Heart left ventricle (tissue), 16 donors: Measurements from ENCODE around the gene B4GALT5. TPM values are rescaled to one million over a fixed set of nuclear protein-coding genes. Genes with fewer than 3 reads are reported as not detected.
A peak's percentile ranks its signal among the peaks of the same experiment; 100 is the strongest.

Experiments used
- ATAC-seq, 4 donors: fragments of 200-7000 bp; cut with Tn5 transposase; one replicate each; pipeline ENCODE4 v1.9.1; 2020 to 2022; ENCODE audit warnings: moderate library complexity in 4 of 4, mild to moderate bottlenecking in 3 of 4, moderate number of reproducible peaks in 1 of 4
- DNase-seq, 5 donors: peaks; one replicate each; pipeline ENCODE4 v3.0.0-alpha.2; 2020
- H3K27ac ChIP-seq, 12 donors: fragments of 200-600 bp; sonication (generic) in 4 of 12; one replicate each; pipeline versions ENCODE4 v1.5.0 to v1.8.0; 2016 to 2022; ENCODE audit warnings: mild to moderate bottlenecking in 2 of 12
- H3K27me3 ChIP-seq, 9 donors: fragments of 200-600 bp; sonication (generic) in 2 of 9; one replicate each; pipeline versions ENCODE4 v1.5.1 to v1.8.0; 2016 to 2022; ENCODE audit warnings: mild to moderate bottlenecking in 3 of 9
- H3K36me3 ChIP-seq, 9 donors: fragments of 200-600 bp; sonication (generic) in 2 of 9; one replicate each; pipeline versions ENCODE4 v1.5.0 to v1.8.0; 2018 to 2022; ENCODE audit warnings: mild to moderate bottlenecking in 2 of 9
- H3K4me1 ChIP-seq, 12 donors: fragments of 200-600 bp; sonication (generic) in 4 of 12; one replicate each; pipeline versions ENCODE4 v1.5.0 to v1.8.0; 2016 to 2022; ENCODE audit warnings: mild to moderate bottlenecking in 3 of 12
- H3K4me3 ChIP-seq, 12 donors: fragments of 200-600 bp; sonication (generic) in 4 of 12; one replicate each; pipeline versions ENCODE4 v1.5.0 to v1.8.0; 2017 to 2022; ENCODE audit warnings: mild to moderate bottlenecking in 9 of 12, moderate library complexity in 4 of 12
- H3K9me3 ChIP-seq, 12 donors: fragments of 200-600 bp; sonication (generic) in 4 of 12; one replicate each; pipeline versions ENCODE4 v1.5.0 to v1.8.0; 2016 to 2022; ENCODE audit warnings: mild to moderate bottlenecking in 1 of 12
- POLR2A ChIP-seq, 2 donors: fragments of 450-650 bp; IDR thresholded peaks; one replicate each; pipeline ENCODE4 v1.6.1; 2017; ENCODE audit warnings: antibody characterized with exemption in 2 of 2, mild to moderate bottlenecking in 2 of 2, moderate library complexity in 2 of 2
- WGBS, 4 donors: extraction: QIAGEN DNeasy Blood & Tissue Kit in 2 of 4; methylation state at CpG; one replicate each; pipeline versions ENCODE4 v1.1.5 to v1.1.7; 2013 to 2018; 5-methylcytosine and 5-hydroxymethylcytosine counted together
- intact Hi-C, 10 donors: fragments of 100-400 bp; cut with DNase I; formaldehyde crosslinking; loops; one replicate each; pipeline versions ENCODE4 v1.11.1 to v1.14.2; 2022
- polyA plus RNA-seq, 2 donors: library from polyadenylated mRNA; stranded (reverse); fragments of 200-250 nt; gene quantifications; one replicate each; pipeline ENCODE4 v1.2.3, GENCODE V29; 2013
- total RNA-seq, 9 donors: library from RNA; depleted of rRNA in 2 of 9; stranded (reverse); fragments of >200 nt in 2 of 9; fragmentation: NEBNext Ultra II Directional in 3 of 9; extraction: Animal tissue kit (Norgen Biotek cat#: 25700) in 3 of 9; gene quantifications; one replicate each; pipeline versions ENCODE4 v1.1.0 to v1.2.4, GENCODE V29; 2016 to 2023
- TF ChIP-seq, protein P1 (sequence below), 12 donors: fragments of 200-600 bp; sonication (generic) in 4 of 12; IDR thresholded peaks; one replicate each; pipeline versions ENCODE4 v1.5.0 to v1.8.0; 2018 to 2022; ENCODE audit warnings: antibody characterized with exemption in 12 of 12, mild to moderate bottlenecking in 5 of 12
- donor health status: ischemic (EF 13 %, LVEDD 7.1; RV severe dilation, severe dysfunction).
- donor health status: healthy with polysubstance abuse.
- donor health status: DM: no; HTN: yes; CAD: no.
- donor health status: DM: no; HTN: no; CAD: no.
- donor health status: ischemic (EF 25% LVEDD 6.9; RV normal size, moderate dysfunction).
- donor health status: ischemic (EF 25% LVEDD 5.7; RV mildly dilated, moderate dysfunction).
- donor health status: healthy.
- donor health status: DM: yes; HTN: yes; CAD: no.
- donor health status: ischemic (EF 35%, LVEDD 5.7; RV mildly dilated, moderate dysfunction).
- donor health status: nonischemic (EF 11% LVEDD 7.7; RV severe dilation, severe dysfunction).
- donor health status: DM: yes; HTN: yes; CAD: no.
- donor health status: PGD.
- donor health status: ischemic (EF 29% LVEDD 5.4; RV normal size, mild dysfunction).
- donor health status: nonischemic (EF 23%, LVEDD 6.1; RV moderate dilation, normal function).

The B4GALT5 gene
- total and polyA plus RNA-seq, 11 donors, result 7.0 to 60.4 (median 29.3) TPM

DNA sequence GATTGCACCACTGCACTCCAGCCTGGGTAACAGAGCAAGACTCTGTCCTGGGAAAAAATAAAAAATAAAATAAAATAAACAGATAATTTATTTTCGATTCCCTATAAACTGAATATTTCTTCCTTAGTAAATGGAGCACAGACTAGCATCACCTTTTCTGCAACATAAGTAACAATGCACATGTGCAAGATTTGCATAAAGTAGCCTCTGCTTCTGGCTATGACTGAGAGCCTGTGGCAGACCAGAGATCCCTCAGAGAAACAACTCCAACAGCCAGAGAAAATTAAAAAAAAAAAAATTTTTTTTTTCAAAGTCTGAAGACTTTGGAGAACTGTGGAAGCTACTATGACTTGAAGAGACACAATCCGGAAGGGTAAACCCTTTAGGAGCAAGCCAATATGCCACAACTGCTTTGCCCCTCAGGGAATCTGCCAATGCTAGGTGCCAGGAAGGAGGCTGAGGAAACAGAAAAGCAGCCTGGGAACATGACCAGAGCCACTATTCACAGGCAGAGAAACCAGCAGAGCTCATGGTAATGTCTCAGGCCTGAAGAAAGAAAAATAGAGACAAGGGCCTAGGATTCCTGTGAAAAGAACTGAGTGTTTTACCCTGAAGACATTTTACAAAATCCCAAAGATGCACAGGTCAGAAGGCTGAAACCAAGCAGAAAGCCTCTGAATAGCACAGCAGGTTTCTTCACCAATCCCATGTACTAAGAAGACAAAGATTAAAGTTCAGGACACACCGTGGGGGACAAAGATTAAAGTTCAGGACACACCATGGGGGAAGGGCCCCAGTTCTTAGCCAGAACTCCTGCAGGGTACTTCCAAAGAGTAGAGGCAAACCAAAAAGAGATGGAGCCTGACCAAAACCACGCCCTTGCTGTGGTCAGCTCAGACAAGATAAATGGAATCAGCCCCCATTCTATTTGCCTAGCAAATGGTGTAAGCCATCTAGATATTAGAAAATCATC, 25.8 kb downstream of the B4GALT5 start:
- Histone ChIP-seq H3K27ac (peak overlapping the region in 2 of 12 donors; percentile 9 to 24), H3K4me1 (peaks cover 2 to 86% (median 48%) of the 10 kb centered on the region in 12 donors), H3K9me3 (no peaks in the 10 kb centered on the region), H3K27me3 (no peaks in the 10 kb centered on the region), H3K36me3 (no peaks in the 10 kb centered on the region), H3K4me3 (no peak overlapping the region)
- TF ChIP-seq POLR2A (IDR thresholded peaks at IDR 0.05), result no peak
- TF ChIP-seq, protein P1, sequence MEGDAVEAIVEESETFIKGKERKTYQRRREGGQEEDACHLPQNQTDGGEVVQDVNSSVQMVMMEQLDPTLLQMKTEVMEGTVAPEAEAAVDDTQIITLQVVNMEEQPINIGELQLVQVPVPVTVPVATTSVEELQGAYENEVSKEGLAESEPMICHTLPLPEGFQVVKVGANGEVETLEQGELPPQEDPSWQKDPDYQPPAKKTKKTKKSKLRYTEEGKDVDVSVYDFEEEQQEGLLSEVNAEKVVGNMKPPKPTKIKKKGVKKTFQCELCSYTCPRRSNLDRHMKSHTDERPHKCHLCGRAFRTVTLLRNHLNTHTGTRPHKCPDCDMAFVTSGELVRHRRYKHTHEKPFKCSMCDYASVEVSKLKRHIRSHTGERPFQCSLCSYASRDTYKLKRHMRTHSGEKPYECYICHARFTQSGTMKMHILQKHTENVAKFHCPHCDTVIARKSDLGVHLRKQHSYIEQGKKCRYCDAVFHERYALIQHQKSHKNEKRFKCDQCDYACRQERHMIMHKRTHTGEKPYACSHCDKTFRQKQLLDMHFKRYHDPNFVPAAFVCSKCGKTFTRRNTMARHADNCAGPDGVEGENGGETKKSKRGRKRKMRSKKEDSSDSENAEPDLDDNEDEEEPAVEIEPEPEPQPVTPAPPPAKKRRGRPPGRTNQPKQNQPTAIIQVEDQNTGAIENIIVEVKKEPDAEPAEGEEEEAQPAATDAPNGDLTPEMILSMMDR (IDR thresholded peaks at IDR 0.05), result no peak
- ATAC-seq, result no peak
- DNase-seq, result no peak
- 69 to 76% (median 73%) methylated on average over 4 of the region's 4 CpGs for WGBS, 4 donors
- intact Hi-C loops, result no loop called here

DNA sequence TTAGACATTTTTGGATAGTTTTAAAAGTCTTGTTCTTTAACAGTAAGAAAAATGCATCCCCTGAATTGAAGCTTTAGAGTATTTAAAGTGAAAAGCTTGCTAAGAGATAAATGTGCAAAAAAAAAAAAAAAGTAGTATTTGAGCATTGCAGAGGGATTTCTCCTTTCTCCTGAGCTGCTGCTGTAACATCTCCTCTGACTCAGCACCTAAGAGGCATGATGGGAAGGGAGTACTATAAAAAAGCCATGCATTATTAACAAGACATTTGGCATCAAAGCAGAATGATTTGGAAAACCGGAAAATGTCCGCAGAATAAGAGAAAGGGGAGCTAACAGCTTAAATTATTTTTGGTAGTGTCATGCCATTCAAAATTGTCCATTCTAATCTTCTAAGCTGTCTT, 27.9 kb downstream of the B4GALT5 start:
- Histone ChIP-seq H3K4me1 (peaks cover 2 to 88% (median 32%) of the 10 kb centered on the region in 12 donors), H3K4me3 (no peak overlapping the region), H3K27me3 (no peaks in the 10 kb centered on the region), H3K27ac (peak overlapping the region in 4 of 12 donors; percentile 2 to 65 (median 28)), H3K9me3 (no peaks in the 10 kb centered on the region), H3K36me3 (no peaks in the 10 kb centered on the region)
- intact Hi-C loops, result no loop called here
- 12 to 46% (median 19%) methylated on average over 2 of the region's 2 CpGs for WGBS, 4 donors
- TF ChIP-seq, protein P1 (IDR thresholded peaks at IDR 0.05), result no peak
- TF ChIP-seq POLR2A (IDR thresholded peaks at IDR 0.05), result no peak
- DNase-seq (no peak), ATAC-seq (peak in 2 of 4 donors; percentile 42 to 44)

DNA sequence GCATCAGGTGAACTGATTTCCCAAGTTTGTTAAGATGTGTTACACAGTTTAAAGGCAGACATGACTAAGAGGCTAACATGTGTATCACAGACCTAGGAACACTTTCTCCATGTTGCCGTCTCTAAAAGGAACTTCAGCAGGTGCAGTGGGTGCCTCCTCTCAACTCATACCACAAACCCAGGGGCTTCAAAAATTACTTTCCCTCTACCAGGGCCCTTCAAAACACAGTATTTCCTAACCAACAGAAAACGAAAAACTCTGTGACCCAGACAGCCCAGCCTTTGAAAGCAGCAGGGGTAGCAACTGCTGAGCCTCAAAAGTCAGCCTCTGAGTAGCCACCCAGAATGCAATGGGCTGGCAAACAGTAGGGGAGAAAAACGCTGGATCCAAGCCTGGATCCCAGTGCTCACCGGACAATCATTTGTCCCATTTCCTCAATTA, 28.5 kb downstream of the B4GALT5 start:
- peak in 3 of 4 donors; percentile 50 to 59 (median 58) for ATAC-seq
- DNase-seq, result peak in 1 of 5 donors; percentile 38
- H3K4me3 ChIP-seq, result no peak overlapping the region
- H3K4me1 ChIP-seq, result peaks cover 2 to 88% (median 29%) of the 10 kb centered on the region in 12 donors
- 26 to 40% (median 31%) methylated on average over 4 of the region's 4 CpGs for WGBS, 4 donors
- peak overlapping the region in 5 of 12 donors; percentile 2 to 65 (median 3) for H3K27ac ChIP-seq
- intact Hi-C loops, result no loop called here
- no peaks in the 10 kb centered on the region for H3K36me3 ChIP-seq
- TF ChIP-seq, protein P1 (IDR thresholded peaks at IDR 0.05), result no peak
- TF ChIP-seq POLR2A (IDR thresholded peaks at IDR 0.05), result no peak
- no peaks in the 10 kb centered on the region for H3K27me3 ChIP-seq
- H3K9me3 ChIP-seq, result no peaks in the 10 kb centered on the region

DNA sequence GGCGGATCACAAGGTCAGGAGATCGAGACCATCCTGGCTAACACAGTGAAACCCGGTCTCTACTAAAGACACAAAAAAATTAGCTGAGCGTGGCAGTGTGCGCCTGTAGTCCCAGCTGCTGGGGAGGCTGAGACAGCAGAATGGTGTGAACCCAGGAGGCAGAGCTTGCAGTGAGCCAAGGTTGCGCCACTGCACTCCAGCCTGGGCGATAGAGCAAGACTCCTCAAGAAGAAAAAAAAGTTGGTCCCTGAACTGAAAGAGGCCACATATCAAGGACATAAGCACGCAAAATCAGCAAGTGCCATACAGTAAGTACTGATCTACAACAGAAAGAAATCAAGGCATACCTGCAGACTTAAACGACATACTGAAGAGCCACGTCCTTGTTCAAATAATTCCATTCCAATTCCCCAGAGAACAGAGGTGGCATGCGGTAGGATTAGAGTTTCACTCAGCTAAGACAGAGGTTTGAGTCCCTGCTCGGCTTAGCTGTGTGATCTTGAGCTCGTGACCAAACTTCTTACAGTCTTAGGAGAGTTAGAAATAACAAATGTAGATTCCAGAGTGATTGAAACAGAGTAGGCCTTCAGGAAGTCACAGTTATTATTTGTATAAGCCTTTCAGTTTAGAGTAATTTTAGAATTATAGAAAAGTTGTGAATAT, 29.2 kb downstream of the B4GALT5 start:
- 85 to 91% (median 89%) methylated on average over 13 of the region's 13 CpGs for WGBS, 4 donors
- peaks cover 2 to 88% (median 34%) of the 10 kb centered on the region in 12 donors for H3K4me1 ChIP-seq

More for the DNA sequence above, 29.2 kb downstream of the B4GALT5 start:
- Histone ChIP-seq H3K27me3 (no peaks in the 10 kb centered on the region), H3K36me3 (no peaks in the 10 kb centered on the region), H3K4me3 (no peak overlapping the region), H3K9me3 (no peaks in the 10 kb centered on the region), H3K27ac (peak overlapping the region in 4 of 12 donors; percentile 2 to 65 (median 28))
- no peak for DNase-seq
- intact Hi-C loops, result no loop called here
- TF ChIP-seq POLR2A (IDR thresholded peaks at IDR 0.05), result no peak
- TF ChIP-seq, protein P1 (IDR thresholded peaks at IDR 0.05), result no peak
- ATAC-seq, result no peak
